HG03442 (cell line): Measurements from ENCODE around the gene CSRNP3.

Source experiments
- ATAC-seq: cut with Tn5 transposase; IDR thresholded peaks from one replicate; pipeline ENCODE4 v1.9.1; 2021; ENCODE audit warnings: mild to moderate bottlenecking, moderate library complexity; ENCODE audit not compliant: unreplicated experiment

CSRNP3 gene

GRCh38 chr2:165674780-165675179, 205.3 kb downstream of the CSRNP3 start:
- no peak for ATAC-seq

- ATAC-seq = no peak
These were observed 206.1 kb downstream of the CSRNP3 start for GRCh38 chr2:165675551-165675968.

- ATAC-seq = no peak
These were observed 209.4 kb downstream of the CSRNP3 start for GRCh38 chr2:165678882-165679281.

- no peak for ATAC-seq
These were observed 210.1 kb downstream of the CSRNP3 start for GRCh38 chr2:165679621-165680020.

GRCh38 chr2:165681841-165682240, 212.3 kb downstream of the CSRNP3 start:
- ATAC-seq = no peak

GRCh38 chr2:165682546-165682945, 213.0 kb downstream of the CSRNP3 start:
- no peak for ATAC-seq

- ATAC-seq = no peak
These were observed 217.3 kb downstream of the CSRNP3 start for GRCh38 chr2:165686800-165687199.

GRCh38 chr2:165687426-165688002, 218.0 kb downstream of the CSRNP3 start:
- ATAC-seq = no peak

GRCh38 chr2:165691615-165692014, 222.1 kb downstream of the CSRNP3 start:
- no peak for ATAC-seq

- no peak for ATAC-seq
These were observed 223.4 kb downstream of the CSRNP3 start for GRCh38 chr2:165692906-165693305.

GRCh38 chr2:165693838-165694237, 224.3 kb downstream of the CSRNP3 start:
- ATAC-seq = no peak

- ATAC-seq = no peak
These were observed 228.4 kb downstream of the CSRNP3 start for GRCh38 chr2:165697748-165698443.

GRCh38 chr2:165698444-165698884, 229.0 kb downstream of the CSRNP3 start:
- ATAC-seq = peak; percentile 81

- no peak for ATAC-seq
These were observed 230.4 kb downstream of the CSRNP3 start for GRCh38 chr2:165699946-165700345.

GRCh38 chr2:165700531-165700930, 231.0 kb downstream of the CSRNP3 start:
- ATAC-seq = no peak

- no peak for ATAC-seq
These were observed 231.6 kb downstream of the CSRNP3 start for GRCh38 chr2:165701147-165701546.

GRCh38 chr2:165706960-165707487, 237.5 kb downstream of the CSRNP3 start:
- no peak for ATAC-seq

- no peak for ATAC-seq
These were observed 246.6 kb downstream of the CSRNP3 start for GRCh38 chr2:165716091-165716490.

GRCh38 chr2:165718610-165719210, 249.2 kb downstream of the CSRNP3 start:
- no peak for ATAC-seq

- ATAC-seq = no peak
These were observed 251.0 kb downstream of the CSRNP3 start for GRCh38 chr2:165720511-165720910.

GRCh38 chr2:165725421-165725820, 255.9 kb downstream of the CSRNP3 start:
- no peak for ATAC-seq
